ENCODE measurements around the gene RNU2-63P. TPM values are rescaled to one million over a fixed set of nuclear protein-coding genes. Genes with fewer than 3 reads are reported as not detected.
"Not testable (repeated sequence)": the region's sequence is repeated elsewhere in the genome, so short reads cannot be mapped to it uniquely, and the experiment has no call there.

Gene RNU2-63P
- total and polyA plus RNA-seq, 2 of the 8 experiments (the other 6 are each of a cell fraction or from before 2014, with no cell fraction given), result 6.6 TPM; not detected in 1

DNA sequence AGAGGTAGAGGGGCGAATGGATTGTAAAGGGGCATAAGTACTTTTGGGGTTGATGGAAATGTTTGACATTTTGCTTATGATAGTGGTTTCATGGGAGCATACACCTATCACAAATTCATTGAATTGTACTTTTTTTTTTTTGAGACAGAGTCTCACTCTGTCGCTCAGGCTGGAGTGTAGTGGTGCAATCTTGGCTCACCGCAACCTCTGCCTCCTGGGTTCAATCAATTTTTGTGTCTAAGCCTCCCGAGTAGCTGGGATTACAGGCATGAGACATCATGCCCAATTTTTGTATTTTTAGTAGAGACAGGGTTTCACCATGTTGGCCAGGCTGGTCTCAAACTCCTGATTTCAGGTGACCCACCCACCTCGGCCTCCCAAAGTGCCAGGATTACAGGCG lies 29.2 kb upstream of the RNU2-63P start:
- H3K23me2 ChIP-seq (ENCODE audit: low read depth, low read length); H3K4me1 ChIP-seq (replicated peaks in 1 of 4; ENCODE audit: control insufficient read depth in 3 of 4, insufficient read depth in 4 of 4, low read length in 3 of 4); H3K36me3 ChIP-seq (ENCODE audit: control insufficient read depth in 2 of 4, insufficient read depth in 4 of 4, low read length in 3 of 4); H3K79me1 ChIP-seq (ENCODE audit: low read depth, low read length); H3K23ac ChIP-seq (ENCODE audit: insufficient read length); H4K5ac ChIP-seq (ENCODE audit: insufficient read length, low read depth, low read length); H3K56ac ChIP-seq (replicated peaks; ENCODE audit: insufficient read length, low read depth, low read length); H4K20me1 ChIP-seq (replicated peaks in 1 of 2; ENCODE audit: control insufficient read depth in 1 of 2, insufficient read depth in 2 of 2, low read length in 2 of 2); H3K18ac ChIP-seq (ENCODE audit: extremely low read depth, low read length); H3K4me3 ChIP-seq (ENCODE audit: extremely low read depth in 1 of 4, insufficient read depth in 2 of 4, low read depth in 3 of 4, low read length in 4 of 4); H2AK5ac ChIP-seq (ENCODE audit: low read depth, low read length); H3K9me3 ChIP-seq (ENCODE audit: insufficient read depth in 2 of 2, low read depth in 1 of 2, low read length in 1 of 2); H4K8ac ChIP-seq (ENCODE audit: extremely low read depth, insufficient read depth, low read length); H2AFZ ChIP-seq (ENCODE audit: low read length); H4K91ac ChIP-seq (replicated peaks; ENCODE audit: insufficient read length, low read length); H3K4ac ChIP-seq (replicated peaks; ENCODE audit: insufficient read length, low read depth, low read length); H3K27ac ChIP-seq (ENCODE audit: low read depth, low read length); H2BK15ac ChIP-seq (ENCODE audit: low read length); H3K79me2 ChIP-seq (ENCODE audit: control insufficient read depth in 1 of 2, insufficient read depth in 2 of 2, low read length in 2 of 2); H3K14ac ChIP-seq (ENCODE audit: insufficient read length); H2BK12ac ChIP-seq (ENCODE audit: low read depth, low read length); H2BK20ac ChIP-seq (ENCODE audit: low read length); H3K4me2 ChIP-seq (ENCODE audit: insufficient read depth in 1 of 2, low read depth in 2 of 2, low read length in 2 of 2); FAIRE-seq; H3K27me3 ChIP-seq (replicated peaks in 1 of 4; ENCODE audit: control insufficient read depth in 3 of 4, extremely low read depth in 1 of 4, insufficient read depth in 3 of 4, low read length in 3 of 4); H2BK120ac ChIP-seq (replicated peaks; ENCODE audit: low read depth, low read length); H3K9ac ChIP-seq (replicated peaks in 1 of 4; ENCODE audit: extremely low read depth in 1 of 4, low read depth in 3 of 4, low read length in 3 of 4); H2BK5ac ChIP-seq (ENCODE audit: low read depth, low read length); DNase-seq (ENCODE audit: low read depth in 1 of 2, low spot score in 2 of 2): not testable (repeated sequence)
- ChIA-PET POLR2A (ENCODE audit: partially characterized antibody) (interaction anchor here (0.7 to 0.9 kb wide), 2 partner anchors 11 to 29 kb away, joined by 3 to 5 read pairs; partner anchors contain the start of gene RNU2-63P), CTCF (ENCODE audit: partially characterized antibody) (interaction anchor here (0.6 to 3.0 kb wide), 4 partner anchors 9 to 624 kb away, joined by 3 to 16 read pairs (median 3); no protein-coding TSS in a partner anchor)
- WGBS, 2 experiments (ENCODE audit: extremely low coverage in 1 of 2, insufficient coverage in 1 of 2, insufficient read length in 1 of 2, insufficient replicate concordance in 2 of 2, low coverage in 1 of 2, low lambda C conversion rate in 2 of 2, missing lambda C conversion rate in 1 of 2), result 94% methylated on average over 6 of the region's 6 CpGs; no CpG with 5 or more reads in 1 of the 2 experiments

All from H1 (cell line).